ENCODE results near the gene RAB27B.

- TF ChIP-seq CTCF (IDR thresholded peaks at IDR 0.05; ENCODE audit: low read length) (no peak), EZH2 (IDR thresholded peaks at IDR 0.05; ENCODE audit: borderline replicate concordance, low read length) (no peak)
Observed at GRCh38 chr18:54872681-54873080, 44.4 kb downstream of the RAB27B start.
